ENCODE data around the gene SV2B.
"Not testable (repeated sequence)": the region's sequence is repeated elsewhere in the genome, so short reads cannot be mapped to it uniquely, and the experiment has no call there.

Gene SV2B

DNA sequence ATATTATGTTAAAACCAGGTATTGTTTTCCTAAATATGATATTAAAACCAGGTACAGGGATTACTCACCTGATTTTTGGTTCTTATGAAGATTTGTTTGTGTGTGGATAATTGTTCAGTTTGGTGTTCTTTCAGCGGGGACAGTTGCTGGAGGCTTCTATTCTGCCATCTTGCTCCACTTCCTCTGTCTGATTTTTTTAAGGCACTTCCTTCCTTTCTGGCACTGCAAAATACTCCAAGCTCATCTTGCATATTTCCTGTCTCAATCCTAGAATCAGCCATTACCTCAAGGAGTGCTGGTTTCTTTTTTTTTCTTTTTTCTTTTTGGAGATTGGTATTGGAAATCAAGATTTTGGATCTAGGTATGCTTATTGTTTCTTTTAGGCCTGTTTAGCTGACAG lies 229.9 kb downstream of the SV2B start:
- DNase-seq, result no peak

- DNase-seq, result no peak
Measured at GRCh38 chr15:91331581-91331980, 231.5 kb downstream of the SV2B start.

- DNase-seq, result no peak
Measured at GRCh38 chr15:91335702-91336101, 235.6 kb downstream of the SV2B start.

GRCh38 chr15:91336687-91337086 lies 236.6 kb downstream of the SV2B start:
- no peak for DNase-seq

DNA sequence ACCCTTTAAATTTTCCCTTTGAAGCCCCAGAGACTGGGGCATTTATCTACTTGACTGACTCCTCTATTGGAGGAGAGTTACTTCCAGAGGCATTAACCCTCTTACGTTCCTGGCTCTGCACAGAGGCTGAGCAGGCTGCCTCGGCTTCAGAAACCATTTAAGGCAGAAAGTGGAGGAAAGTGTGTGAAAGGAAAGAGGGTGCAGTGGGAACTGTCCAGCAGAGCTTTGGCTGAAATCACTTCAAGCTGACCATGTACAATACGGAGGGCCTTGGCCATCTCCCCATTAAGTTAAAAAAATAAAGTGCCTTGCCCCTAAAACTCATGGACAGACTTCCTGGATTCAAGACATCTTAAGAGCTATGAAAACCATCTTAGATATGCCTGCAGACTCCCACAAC lies 238.7 kb downstream of the SV2B start:
- DNase-seq, result no peak

- DNase-seq, result no peak
Measured at GRCh38 chr15:91342097-91342496, 242.0 kb downstream of the SV2B start.

DNA sequence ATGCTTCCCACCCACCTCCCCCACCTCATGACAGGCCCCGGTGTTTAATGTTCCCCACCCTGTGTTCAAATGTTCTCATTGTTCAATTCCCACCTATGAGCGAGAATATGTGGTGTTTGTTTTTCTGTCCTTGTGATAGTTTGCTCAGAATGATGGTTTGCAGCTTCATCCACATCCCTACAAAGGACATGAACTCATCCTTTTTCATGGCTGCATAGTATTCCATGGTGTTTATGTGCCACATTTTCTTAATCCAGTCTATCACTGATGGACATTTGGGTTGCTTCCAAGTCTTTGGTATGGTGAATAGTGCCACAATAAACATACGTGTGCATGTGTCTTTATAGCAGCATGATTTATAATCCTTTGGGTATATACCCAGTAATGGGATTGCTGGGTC lies 244.9 kb downstream of the SV2B start:
- DNase-seq, result not testable (repeated sequence)

- no peak for DNase-seq
Measured at GRCh38 chr15:91345736-91346135, 245.7 kb downstream of the SV2B start.

GRCh38 chr15:91346259-91346658 lies 246.2 kb downstream of the SV2B start:
- DNase-seq, result no peak

DNA sequence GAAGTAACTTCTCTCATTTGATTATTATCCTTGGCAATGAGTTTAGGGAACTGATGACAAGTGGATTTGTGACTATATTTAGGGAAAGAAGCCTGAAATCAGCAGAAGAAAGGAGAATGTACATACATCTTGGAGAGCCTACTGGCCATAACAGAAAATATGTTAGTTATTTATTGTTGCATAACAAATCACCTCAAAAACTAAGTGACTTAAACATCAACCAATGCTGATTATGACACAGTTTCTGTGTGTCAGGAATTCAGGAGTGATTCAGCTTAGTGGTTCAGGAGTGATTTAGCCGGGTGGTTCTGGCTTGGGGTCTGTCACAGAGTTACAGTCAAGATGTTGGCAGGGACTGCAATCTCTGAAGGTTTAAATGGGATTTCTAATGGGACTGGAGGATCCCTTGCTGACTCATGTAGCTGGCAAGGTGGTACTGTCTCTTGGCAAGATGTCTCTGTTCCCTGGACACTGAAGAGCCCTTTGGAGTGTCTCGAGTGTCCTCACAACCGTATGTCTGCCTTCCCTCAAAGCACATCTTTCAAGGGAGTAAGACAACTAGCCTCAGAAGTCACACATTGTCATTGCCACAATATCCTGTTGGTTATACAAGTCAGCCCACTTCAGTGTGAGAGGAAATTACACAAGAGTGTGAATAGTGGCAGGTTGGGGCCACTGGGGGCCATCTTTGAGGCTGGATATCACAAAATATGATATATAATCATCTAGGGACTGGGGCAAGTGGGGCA lies 248.9 kb downstream of the SV2B start:
- DNase-seq, result peak; percentile 23
